ENCODE results near the gene AMHR2. TPM values are rescaled to one million over a fixed set of nuclear protein-coding genes. Genes with fewer than 3 reads are reported as not detected.

AMHR2 gene
- total RNA-seq, 1 experiment from 2014 or later = not detected

DNA sequence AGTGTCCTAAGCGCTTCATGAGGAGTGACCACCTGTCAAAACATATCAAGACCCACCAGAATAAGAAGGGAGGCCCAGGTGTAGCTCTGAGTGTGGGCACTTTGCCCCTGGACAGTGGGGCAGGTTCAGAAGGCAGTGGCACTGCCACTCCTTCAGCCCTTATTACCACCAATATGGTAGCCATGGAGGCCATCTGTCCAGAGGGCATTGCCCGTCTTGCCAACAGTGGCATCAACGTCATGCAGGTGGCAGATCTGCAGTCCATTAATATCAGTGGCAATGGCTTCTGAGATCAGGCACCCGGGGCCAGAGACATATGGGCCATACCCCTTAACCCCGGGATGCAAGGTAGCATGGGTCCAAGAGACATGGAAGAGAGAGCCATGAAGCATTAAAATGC is 12.7 kb upstream of the AMHR2 start:
- Histone ChIP-seq H3K23me2 (ENCODE audit: insufficient read length, low read depth, low read length, poor library complexity, severe bottlenecking) (no peaks in the 10 kb centered on the region), H3K56ac (ENCODE audit: insufficient read length, low read depth, low read length) (no peak overlapping the region), H4K5ac (ENCODE audit: insufficient read length, low read depth, low read length) (no peak overlapping the region), H3K4me1 (ENCODE audit: insufficient read depth, low read length) (no peaks in the 10 kb centered on the region; the same call in 1 of the 2 replicates), H4K20me1 (ENCODE audit: control insufficient read depth, insufficient read depth, insufficient read length) (no peaks in the 10 kb centered on the region), H4K8ac (replicated peaks; ENCODE audit: insufficient read length, low read depth, low read length) (no peak overlapping the region), H3T11ph (ENCODE audit: low read length) (no peak overlapping the region), H2BK20ac (ENCODE audit: low read depth, low read length, poor library complexity, severe bottlenecking) (no peak overlapping the region), H3K23ac (ENCODE audit: insufficient read length, low read depth, low read length) (no peak overlapping the region), H3K14ac (ENCODE audit: insufficient read depth, low read length) (no peak overlapping the region), H2BK12ac (ENCODE audit: insufficient read length, low read depth, low read length) (no peak overlapping the region), H2BK5ac (ENCODE audit: insufficient read length, low read length) (no peak overlapping the region), H3K79me1 (ENCODE audit: insufficient read depth, low read depth, low read length, poor library complexity, severe bottlenecking) (no peaks in the 10 kb centered on the region), H3K18ac (ENCODE audit: insufficient read length, low read depth, low read length) (no peak overlapping the region), H3K9ac (ENCODE audit: extremely low read depth, insufficient read length, low read length) (no peak overlapping the region), H3K4me2 (ENCODE audit: insufficient read depth, insufficient read length, low read length) (no peak overlapping the region), H2BK15ac (ENCODE audit: low read depth, low read length) (no peak overlapping the region), H3K27ac (ENCODE audit: insufficient read length, low read depth, low read length) (no peak overlapping the region), H4K91ac (ENCODE audit: insufficient read length, low read depth, low read length) (no peak overlapping the region), H3K9me3 (ENCODE audit: control insufficient read depth, low read depth, low read length) (no peaks in the 10 kb centered on the region), H3K4ac (ENCODE audit: low read depth, low read length) (no peak overlapping the region), H2BK120ac (ENCODE audit: low read depth, low read length, poor library complexity, severe bottlenecking) (no peak overlapping the region), H3K79me2 (ENCODE audit: insufficient read depth, low read length) (no peaks in the 10 kb centered on the region), H3K27me3 (ENCODE audit: insufficient read depth, low read length) (no peaks in the 10 kb centered on the region; the same call in 1 of the 2 replicates), H2AK5ac (ENCODE audit: insufficient read length, low read length) (no peak overlapping the region), H2AFZ (ENCODE audit: low read length) (no peak overlapping the region)
- WGBS (ENCODE audit: extremely low coverage, insufficient read length, low lambda C conversion rate) = no CpG with 5 or more reads among the region's 5 CpGs
- TF ChIP-seq, protein P1, sequence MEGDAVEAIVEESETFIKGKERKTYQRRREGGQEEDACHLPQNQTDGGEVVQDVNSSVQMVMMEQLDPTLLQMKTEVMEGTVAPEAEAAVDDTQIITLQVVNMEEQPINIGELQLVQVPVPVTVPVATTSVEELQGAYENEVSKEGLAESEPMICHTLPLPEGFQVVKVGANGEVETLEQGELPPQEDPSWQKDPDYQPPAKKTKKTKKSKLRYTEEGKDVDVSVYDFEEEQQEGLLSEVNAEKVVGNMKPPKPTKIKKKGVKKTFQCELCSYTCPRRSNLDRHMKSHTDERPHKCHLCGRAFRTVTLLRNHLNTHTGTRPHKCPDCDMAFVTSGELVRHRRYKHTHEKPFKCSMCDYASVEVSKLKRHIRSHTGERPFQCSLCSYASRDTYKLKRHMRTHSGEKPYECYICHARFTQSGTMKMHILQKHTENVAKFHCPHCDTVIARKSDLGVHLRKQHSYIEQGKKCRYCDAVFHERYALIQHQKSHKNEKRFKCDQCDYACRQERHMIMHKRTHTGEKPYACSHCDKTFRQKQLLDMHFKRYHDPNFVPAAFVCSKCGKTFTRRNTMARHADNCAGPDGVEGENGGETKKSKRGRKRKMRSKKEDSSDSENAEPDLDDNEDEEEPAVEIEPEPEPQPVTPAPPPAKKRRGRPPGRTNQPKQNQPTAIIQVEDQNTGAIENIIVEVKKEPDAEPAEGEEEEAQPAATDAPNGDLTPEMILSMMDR (conservative IDR thresholded peaks at IDR 0.05) = no peak
- DNase-seq = no peak
- Mint-ChIP-seq H3K36me3 (ENCODE audit: insufficient read depth in 1 of 3, low read depth in 3 of 3) (peaks cover 20 to 53% (median 53%) of the 10 kb centered on the region in 3 experiments; a peak in 6 of 7 replicates), H3K4me1 (peaks cover 14% of the 10 kb centered on the region in 2 experiments), H3K4me3 (no peak overlapping the region), H3K9me3 (no peaks in the 10 kb centered on the region), H3K27ac (no peak overlapping the region), H3K27me3 (ENCODE audit: low read depth) (no peaks in the 10 kb centered on the region)
